CD4-positive, alpha-beta T cell (primary cell): Measurements from ENCODE around the gene UBA3. TPM values are rescaled to one million over a fixed set of nuclear protein-coding genes. Genes with fewer than 3 reads are reported as not detected.

Experiments
- ATAC-seq: fragments of 200-7000 bp; cut with Tn5 transposase; one replicate; pipeline ENCODE4 v1.10.0; 2022; ENCODE audit warnings: mild to moderate bottlenecking; ENCODE audit not compliant: poor library complexity
- CTCF ChIA-PET: fragments of 350-600 bp; sonication (Branson Sonifier 250); formaldehyde crosslinking; loops from one replicate; lab custom pipeline; 2021; ENCODE audit warnings: antibody characterized with exemption, inconsistent platforms; lab: Charles Lee
- POLR2A ChIA-PET: fragments of 350-600 bp; sonication (Branson Sonifier 250); formaldehyde crosslinking; loops from one replicate; lab custom pipeline; 2021; ENCODE audit warnings: antibody characterized with exemption, inconsistent platforms; lab: Charles Lee
- DNase-seq, 14 experiments: peaks; one replicate each; pipeline ENCODE4 v3.0.0-alpha.2; 2013 to 2020; ENCODE audit warnings: mixed read lengths in 2 of 14
- H3K27ac ChIP-seq, 2 donors: one replicate each; pipeline versions ENCODE4 v1.5.1 to v1.7.0; 2013; ENCODE audit warnings: low read length in 2 of 2, low read depth in 1 of 2, mild to moderate bottlenecking in 1 of 2
- H3K27me3 ChIP-seq, 2 experiments: 1 replicate in 1 of 2; 2 replicates in 1 of 2; pipeline versions ENCODE4 v1.6.1 to v1.7.0; 2013; ENCODE audit warnings: low read length in 2 of 2, control low read depth in 1 of 2, mild to moderate bottlenecking in 1 of 2, moderate library complexity in 1 of 2; ENCODE audit not compliant: insufficient read depth in 2 of 2, control insufficient read depth in 1 of 2
- H3K36me3 ChIP-seq: one replicate; pipeline ENCODE4 v1.6.1; 2013; ENCODE audit warnings: low read length, control low read depth; ENCODE audit not compliant: insufficient read depth
- H3K4me1 ChIP-seq: one replicate; pipeline ENCODE4 v1.6.1; 2013; ENCODE audit warnings: low read length, control low read depth; ENCODE audit not compliant: insufficient read depth
- H3K4me3 ChIP-seq: one replicate; pipeline ENCODE4 v1.5.1; 2013; ENCODE audit warnings: mild to moderate bottlenecking, low read length, moderate library complexity
- H3K9me3 ChIP-seq, 2 experiments: 1 replicate in 1 of 2; 2 replicates in 1 of 2; pipeline versions ENCODE4 v1.6.1 to v1.7.0; 2013; ENCODE audit warnings: low read length in 2 of 2, mild to moderate bottlenecking in 2 of 2, control low read depth in 1 of 2, moderate library complexity in 1 of 2; ENCODE audit not compliant: control insufficient read depth in 1 of 2, insufficient read depth in 1 of 2
- H3K27ac Mint-ChIP-seq: one replicate; pipeline ENCODE4 v1.8.0; 2020; ENCODE audit warnings: mixed read lengths
- H3K27me3 Mint-ChIP-seq: one replicate; pipeline ENCODE4 v1.8.0; 2021; ENCODE audit warnings: mixed read lengths
- H3K36me3 Mint-ChIP-seq: one replicate; pipeline ENCODE4 v1.8.0; 2021; ENCODE audit warnings: low read depth, mixed read lengths
- H3K4me1 Mint-ChIP-seq: one replicate; pipeline ENCODE4 v1.8.0; 2021; ENCODE audit warnings: low read depth, mixed read lengths
- H3K4me3 Mint-ChIP-seq: one replicate; pipeline ENCODE4 v1.8.0; 2020; ENCODE audit warnings: mild to moderate bottlenecking, mixed read lengths
- H3K9me3 Mint-ChIP-seq: one replicate; pipeline ENCODE4 v1.8.0; 2020; ENCODE audit warnings: mixed read lengths
- CTCF ChIP-seq: fragments of 200-600 bp; IDR thresholded peaks from one replicate; pipeline ENCODE4 v1.8.0; 2022; ENCODE audit warnings: antibody characterized with exemption, mild to moderate bottlenecking
- intact Hi-C, 2 experiments: fragments of 100-400 bp; cut with DNase I in 1 of 2; cut with micrococcal nuclease in 1 of 2; formaldehyde crosslinking; loops; one replicate each; pipeline versions ENCODE4 v1.15.1 to v1.9.0; 2023 to 2025; cut with DNase I, micrococcal nuclease
- total RNA-seq, 174 experiments: library from RNA in 2 of 174; stranded (reverse) in 2 of 174; gene quantifications; one replicate each; pipeline ENCODE4 v1.2.3 and lab custom pipeline; 2021 to 2026

The UBA3 gene
- total RNA-seq, 2 experiments from 2014 or later: 33.4 to 43.9 TPM

GRCh38 chr3:69113536-69113935 lies 33.4 kb upstream of the UBA3 start:
- no peaks in the 10 kb centered on the region for H3K4me1 ChIP-seq
- Mint-ChIP-seq H3K4me3 (no peak overlapping the region), H3K27me3 (no peaks in the 10 kb centered on the region), H3K27ac (no peak overlapping the region), H3K9me3 (no peaks in the 10 kb centered on the region), H3K4me1 (peaks cover 3% of the 10 kb centered on the region), H3K36me3 (no peaks in the 10 kb centered on the region)
- H3K27ac ChIP-seq: no peak overlapping the region
- ChIA-PET POLR2A (interaction anchor here (0.8 kb wide), 1 partner anchor 29 kb away, joined by 3 read pairs; no protein-coding TSS in a partner anchor), CTCF (interaction anchor here (1.5 kb wide), 1 partner anchor 49 kb away, joined by 4 read pairs; no protein-coding TSS in a partner anchor)
- intact Hi-C loops: no loop called here
- no peaks in the 10 kb centered on the region for H3K27me3 ChIP-seq
- DNase-seq: no peak
- no peaks in the 10 kb centered on the region for H3K36me3 ChIP-seq
- no peak for ATAC-seq
- H3K9me3 ChIP-seq: no peaks in the 10 kb centered on the region
- no peak overlapping the region for H3K4me3 ChIP-seq
- no peak for TF ChIP-seq CTCF

GRCh38 chr3:69110941-69111546 lies 30.9 kb upstream of the UBA3 start:
- Mint-ChIP-seq H3K27ac (no peak overlapping the region), H3K4me1 (peaks cover 12% of the 10 kb centered on the region), H3K36me3 (peaks cover 10% of the 10 kb centered on the region), H3K27me3 (no peaks in the 10 kb centered on the region), H3K9me3 (no peaks in the 10 kb centered on the region), H3K4me3 (no peak overlapping the region)
- ChIA-PET POLR2A (no interaction called here), CTCF (interaction anchor here (0.9 to 1.7 kb wide), 2 partner anchors 10 to 40 kb away, joined by 3 to 4 read pairs; no protein-coding TSS in a partner anchor)
- Histone ChIP-seq H3K4me3 (no peak overlapping the region), H3K36me3 (peaks cover 4% of the 10 kb centered on the region), H3K9me3 (no peaks in the 10 kb centered on the region), H3K27me3 (no peaks in the 10 kb centered on the region), H3K27ac (no peak overlapping the region), H3K4me1 (no peaks in the 10 kb centered on the region)
- no peak for ATAC-seq
- intact Hi-C loops: no loop called here
- TF ChIP-seq CTCF: no peak
- no peak for DNase-seq

- intact Hi-C loops: no loop called here
- POLR2A ChIA-PET: interaction anchor here (0.8 to 3.4 kb wide), 4 partner anchors 8 to 91 kb away, joined by 3 to 14 read pairs (median 4); partner anchors contain the start of gene ARL6IP5
- H3K4me1 ChIP-seq: peaks cover 7% of the 10 kb centered on the region
These were observed 28.6 kb upstream of the UBA3 start for GRCh38 chr3:69108811-69109210.

More at GRCh38 chr3:69108811-69109210, 28.6 kb upstream of the UBA3 start:
- Histone ChIP-seq H3K27ac (no peak overlapping the region), H3K9me3 (no peaks in the 10 kb centered on the region), H3K4me3 (no peak overlapping the region), H3K36me3 (peaks cover 25% of the 10 kb centered on the region), H3K27me3 (no peaks in the 10 kb centered on the region)
- Mint-ChIP-seq H3K27me3 (no peaks in the 10 kb centered on the region), H3K4me3 (no peak overlapping the region), H3K9me3 (no peaks in the 10 kb centered on the region), H3K36me3 (peaks cover 32% of the 10 kb centered on the region), H3K4me1 (peaks cover 31% of the 10 kb centered on the region), H3K27ac (peak overlapping the region; percentile 4)
- TF ChIP-seq CTCF: no peak
- no peak for DNase-seq
- CTCF ChIA-PET: no interaction called here
- no peak for ATAC-seq
